Measurements from ENCODE around the gene HOXA6. TPM values are rescaled to one million over a fixed set of nuclear protein-coding genes. Genes with fewer than 3 reads are reported as not detected.

The HOXA6 gene
- polyA plus RNA-seq, 1 experiment, result 1.2 TPM

DNA sequence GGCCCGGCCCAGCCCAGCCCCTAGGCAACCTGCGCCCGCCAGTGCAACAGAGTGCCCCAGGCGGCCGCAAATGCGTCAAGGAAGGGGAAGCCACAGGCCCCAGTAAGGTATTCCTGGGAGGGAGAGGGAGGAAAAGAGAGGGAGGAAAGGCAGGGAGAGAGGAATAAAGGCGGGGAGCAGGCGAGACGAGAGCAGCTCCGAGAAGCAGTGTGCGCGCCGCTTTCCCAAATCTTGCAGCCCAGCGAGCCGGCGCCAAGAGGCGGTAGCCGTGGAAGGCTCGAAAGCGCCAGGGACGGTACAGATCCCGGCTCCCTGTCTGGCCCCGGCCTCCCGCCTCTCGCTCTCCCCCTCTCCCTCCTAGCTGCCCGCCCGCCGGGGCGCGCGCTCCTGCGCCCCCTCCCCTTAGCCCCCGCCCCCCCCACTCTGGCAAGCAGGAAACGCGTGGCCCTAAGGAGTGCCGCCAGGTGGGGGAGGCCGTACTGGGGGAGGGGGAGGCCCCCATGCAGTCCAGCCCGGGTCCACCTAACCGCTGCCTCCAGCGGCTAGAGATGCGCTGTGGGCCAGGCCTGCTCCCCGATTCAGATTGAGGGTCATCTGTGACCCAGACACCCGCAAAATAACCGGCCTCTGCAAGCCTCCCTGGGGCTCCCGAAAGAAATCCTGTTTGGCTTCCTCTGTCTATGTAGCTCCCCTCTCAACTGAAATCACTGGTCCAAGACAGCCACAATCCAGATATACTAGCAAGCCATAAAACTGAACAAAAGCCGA lies 22.3 kb upstream of the HOXA6 start:
- DNase-seq (ENCODE audit: low read depth, low spot score), result no peak
- Histone ChIP-seq H3K9me3 (ENCODE audit: control insufficient read depth, insufficient read depth, low read length) (peaks cover 28% of the 10 kb centered on the region; the same call in 1 of the 2 replicates), H3K27ac (ENCODE audit: low read depth, low read length) (no peak overlapping the region), H3K4me3 (ENCODE audit: low read depth, low read length) (no peak overlapping the region), H3K27me3 (ENCODE audit: control insufficient read depth, insufficient read depth, low read length) (peaks cover 91% of the 10 kb centered on the region)
- ChIA-PET CTCF (interaction anchor here (1.3 to 3.4 kb wide), 2 partner anchors 10 to 800 kb away, joined by 3 to 25 read pairs; no protein-coding TSS in a partner anchor), POLR2A (no interaction called here)
- TF ChIP-seq, protein P1, sequence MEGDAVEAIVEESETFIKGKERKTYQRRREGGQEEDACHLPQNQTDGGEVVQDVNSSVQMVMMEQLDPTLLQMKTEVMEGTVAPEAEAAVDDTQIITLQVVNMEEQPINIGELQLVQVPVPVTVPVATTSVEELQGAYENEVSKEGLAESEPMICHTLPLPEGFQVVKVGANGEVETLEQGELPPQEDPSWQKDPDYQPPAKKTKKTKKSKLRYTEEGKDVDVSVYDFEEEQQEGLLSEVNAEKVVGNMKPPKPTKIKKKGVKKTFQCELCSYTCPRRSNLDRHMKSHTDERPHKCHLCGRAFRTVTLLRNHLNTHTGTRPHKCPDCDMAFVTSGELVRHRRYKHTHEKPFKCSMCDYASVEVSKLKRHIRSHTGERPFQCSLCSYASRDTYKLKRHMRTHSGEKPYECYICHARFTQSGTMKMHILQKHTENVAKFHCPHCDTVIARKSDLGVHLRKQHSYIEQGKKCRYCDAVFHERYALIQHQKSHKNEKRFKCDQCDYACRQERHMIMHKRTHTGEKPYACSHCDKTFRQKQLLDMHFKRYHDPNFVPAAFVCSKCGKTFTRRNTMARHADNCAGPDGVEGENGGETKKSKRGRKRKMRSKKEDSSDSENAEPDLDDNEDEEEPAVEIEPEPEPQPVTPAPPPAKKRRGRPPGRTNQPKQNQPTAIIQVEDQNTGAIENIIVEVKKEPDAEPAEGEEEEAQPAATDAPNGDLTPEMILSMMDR (IDR thresholded peaks at IDR 0.05; ENCODE audit: low read depth, low read length), result no peak

DNA sequence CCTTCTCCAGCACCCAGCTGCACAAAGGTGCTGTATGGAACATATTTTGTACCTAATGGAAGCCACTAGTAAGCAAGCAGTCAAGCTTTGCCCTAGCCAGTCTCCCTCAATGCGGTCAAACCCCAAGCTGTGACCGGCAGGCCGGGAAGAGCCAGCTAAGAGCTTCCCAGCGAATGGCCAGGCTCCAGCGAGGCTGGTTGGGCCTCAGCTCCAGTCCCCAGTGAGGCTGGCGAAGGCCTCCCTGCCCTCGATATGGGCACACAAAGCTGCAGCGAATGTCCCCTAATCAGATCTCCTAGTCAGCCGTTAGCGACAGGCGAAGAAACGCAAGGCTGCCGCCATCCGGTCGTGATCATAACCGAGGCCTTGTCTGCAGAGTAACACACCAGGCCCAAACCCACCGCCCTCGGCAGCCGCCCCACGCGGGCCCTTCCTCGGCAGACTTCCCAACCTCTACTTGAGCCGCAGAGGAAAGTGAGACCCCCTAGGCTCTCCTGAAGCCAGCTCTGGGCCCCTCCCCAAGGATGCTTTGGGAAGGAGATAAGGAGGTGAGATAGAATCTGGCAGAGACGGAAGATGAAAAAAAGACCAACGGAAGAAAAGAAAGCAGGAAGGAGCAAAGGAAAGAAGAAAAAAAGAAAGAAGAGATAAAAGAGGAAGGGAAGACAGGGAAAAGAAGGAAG lies 20.8 kb upstream of the HOXA6 start:
- DNase-seq (ENCODE audit: low read depth, low spot score), result no peak
- no peak overlapping the region for H3K4me3 ChIP-seq (ENCODE audit: low read depth, low read length)
- TF ChIP-seq, protein P1 (IDR thresholded peaks at IDR 0.05; ENCODE audit: low read depth, low read length), result no peak
- ChIA-PET POLR2A (no interaction called here), CTCF (interaction anchor here (1.1 kb wide), 1 partner anchor 12 kb away, joined by 4 read pairs; no protein-coding TSS in a partner anchor)
- H3K27ac ChIP-seq (ENCODE audit: low read depth, low read length), result no peak overlapping the region
- H3K27me3 ChIP-seq (ENCODE audit: control insufficient read depth, insufficient read depth, low read length), result peaks cover 93% of the 10 kb centered on the region
- H3K9me3 ChIP-seq (ENCODE audit: control insufficient read depth, insufficient read depth, low read length), result peaks cover 27% of the 10 kb centered on the region; the same call in 1 of the 2 replicates

GRCh38 chr7:27167916-27168264 lies 20.3 kb upstream of the HOXA6 start:
- TF ChIP-seq, protein P1 (IDR thresholded peaks at IDR 0.05; ENCODE audit: low read depth, low read length), result no peak
- CTCF ChIA-PET, result interaction anchor here (1.1 kb wide), 1 partner anchor 12 kb away, joined by 4 read pairs; no protein-coding TSS in a partner anchor
- no peak for DNase-seq (ENCODE audit: low read depth, low spot score)
- Histone ChIP-seq H3K27ac (ENCODE audit: low read depth, low read length) (no peak overlapping the region), H3K4me3 (ENCODE audit: low read depth, low read length) (no peak overlapping the region), H3K27me3 (ENCODE audit: control insufficient read depth, insufficient read depth, low read length) (peaks cover 90% of the 10 kb centered on the region), H3K9me3 (ENCODE audit: control insufficient read depth, insufficient read depth, low read length) (peaks cover 27% of the 10 kb centered on the region; the same call in 1 of the 2 replicates)
- POLR2A ChIA-PET, result no interaction called here

- CTCF ChIA-PET, result interaction anchor here (1.5 to 2.0 kb wide), 2 partner anchors 13 to 1274 kb away, joined by 5 to 16 read pairs; no protein-coding TSS in a partner anchor
- peaks cover 80% of the 10 kb centered on the region for H3K27me3 ChIP-seq (ENCODE audit: control insufficient read depth, insufficient read depth, low read length)
- H3K9me3 ChIP-seq (ENCODE audit: control insufficient read depth, insufficient read depth, low read length), result peaks cover 24% of the 10 kb centered on the region; the same call in 1 of the 2 replicates
- TF ChIP-seq, protein P1 (IDR thresholded peaks at IDR 0.05; ENCODE audit: low read depth, low read length), result no peak
- no peak overlapping the region for H3K4me3 ChIP-seq (ENCODE audit: low read depth, low read length)
- POLR2A ChIA-PET, result no interaction called here
- DNase-seq (ENCODE audit: low read depth, low spot score), result no peak
- no peak overlapping the region for H3K27ac ChIP-seq (ENCODE audit: low read depth, low read length)
Observed at GRCh38 chr7:27166531-27167505, 19.2 kb upstream of the HOXA6 start.
